GM12874 (cell line): Measurements from ENCODE around the gene NCOA5.

Experiments used
- CTCF ChIP-seq: IDR thresholded peaks from 2 replicates; pipeline ENCODE4 v1.5.1; 2011; ENCODE audit warnings: low read depth, mild to moderate bottlenecking, control low read depth, low read length, moderate library complexity; ENCODE audit not compliant: insufficient read depth

Gene NCOA5

GRCh38 chr20:46089417-46090388, at the start of gene NCOA5:
Gene NCOA5 (minus strand): TSS chr20:46089962. CDS start chr20:46079424, 10,538 bp downstream.
- peak; percentile 31 for TF ChIP-seq CTCF

- no peak for TF ChIP-seq CTCF
Observed at GRCh38 chr20:46139266-46139889, 49.6 kb upstream of the NCOA5 start.

GRCh38 chr20:46137816-46138215, 48.1 kb upstream of the NCOA5 start:
- no peak for TF ChIP-seq CTCF

- no peak for TF ChIP-seq CTCF
Observed at GRCh38 chr20:46135856-46136633, 46.3 kb upstream of the NCOA5 start.

- TF ChIP-seq CTCF, result no peak
Observed at GRCh38 chr20:46134716-46135115, 45.0 kb upstream of the NCOA5 start.

GRCh38 chr20:46133886-46134654, 44.3 kb upstream of the NCOA5 start:
- no peak for TF ChIP-seq CTCF
